ENCODE data around the gene PHLPP2.

DNA sequence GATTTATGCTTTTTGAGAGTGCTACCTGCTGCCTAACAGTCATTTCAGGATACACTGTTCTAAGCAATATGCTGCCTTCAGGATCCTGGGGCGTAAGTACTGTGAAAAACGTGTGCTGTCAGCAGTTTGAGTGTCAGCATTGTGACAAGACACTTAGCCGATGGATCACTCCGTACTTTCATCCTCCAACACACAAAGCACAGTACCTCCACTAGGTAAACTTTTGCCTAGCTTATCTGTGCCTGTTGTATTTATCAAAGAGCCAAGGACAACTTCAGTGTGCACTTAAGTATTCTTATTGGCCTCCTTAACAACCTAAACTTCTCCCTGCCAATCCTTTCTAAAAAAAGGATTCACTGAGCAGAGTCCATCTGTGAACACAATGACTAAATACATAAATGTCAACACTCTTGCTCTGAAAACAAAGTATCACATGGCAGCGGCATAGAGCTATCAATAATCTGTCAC lies 33.8 kb upstream of the PHLPP2 start:
- TF ChIP-seq, protein P1, sequence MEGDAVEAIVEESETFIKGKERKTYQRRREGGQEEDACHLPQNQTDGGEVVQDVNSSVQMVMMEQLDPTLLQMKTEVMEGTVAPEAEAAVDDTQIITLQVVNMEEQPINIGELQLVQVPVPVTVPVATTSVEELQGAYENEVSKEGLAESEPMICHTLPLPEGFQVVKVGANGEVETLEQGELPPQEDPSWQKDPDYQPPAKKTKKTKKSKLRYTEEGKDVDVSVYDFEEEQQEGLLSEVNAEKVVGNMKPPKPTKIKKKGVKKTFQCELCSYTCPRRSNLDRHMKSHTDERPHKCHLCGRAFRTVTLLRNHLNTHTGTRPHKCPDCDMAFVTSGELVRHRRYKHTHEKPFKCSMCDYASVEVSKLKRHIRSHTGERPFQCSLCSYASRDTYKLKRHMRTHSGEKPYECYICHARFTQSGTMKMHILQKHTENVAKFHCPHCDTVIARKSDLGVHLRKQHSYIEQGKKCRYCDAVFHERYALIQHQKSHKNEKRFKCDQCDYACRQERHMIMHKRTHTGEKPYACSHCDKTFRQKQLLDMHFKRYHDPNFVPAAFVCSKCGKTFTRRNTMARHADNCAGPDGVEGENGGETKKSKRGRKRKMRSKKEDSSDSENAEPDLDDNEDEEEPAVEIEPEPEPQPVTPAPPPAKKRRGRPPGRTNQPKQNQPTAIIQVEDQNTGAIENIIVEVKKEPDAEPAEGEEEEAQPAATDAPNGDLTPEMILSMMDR (conservative IDR thresholded peaks at IDR 0.05; ENCODE audit: low read length): no peak
- TF ChIP-seq EZH2phosphoT487 (IDR thresholded peaks at IDR 0.05; ENCODE audit: borderline replicate concordance, low read depth, low read length): no peak
